ENCODE results near the gene CDK12. TPM values are rescaled to one million over a fixed set of nuclear protein-coding genes. Genes with fewer than 3 reads are reported as not detected.
A peak's percentile ranks its signal among the peaks of the same experiment; 100 is the strongest.
"Not testable (repeated sequence)": the region's sequence is repeated elsewhere in the genome, so short reads cannot be mapped to it uniquely, and the experiment has no call there.

CDK12 gene
- total and polyA plus RNA-seq, 2 experiments from 2014 or later: 20.9 to 55.3 TPM

- Histone ChIP-seq H3K79me2 (replicated peaks; ENCODE audit: insufficient read depth) (peaks cover 13% of the 10 kb centered on the region; the same call in 1 of the 2 replicates), H3K4me1 (ENCODE audit: insufficient read depth) (no peaks in the 10 kb centered on the region), H4K20me1 (replicated peaks; ENCODE audit: insufficient read depth) (peaks cover 13% of the 10 kb centered on the region), H3F3A (replicated peaks; ENCODE audit: low read depth) (no peaks in the 10 kb centered on the region), H3K4me3 (no peak overlapping the region), H3K27ac (ENCODE audit: low read depth) (no peak overlapping the region), H3K27me3 (ENCODE audit: insufficient read depth) (no peaks in the 10 kb centered on the region), H2AFZ (no peak overlapping the region), H3K9me2 (ENCODE audit: insufficient read depth) (no peaks in the 10 kb centered on the region), H3K36me3 (ENCODE audit: insufficient read depth) (peaks cover 6% of the 10 kb centered on the region), H3K4me2 (no peak overlapping the region)
- no peaks in the 10 kb centered on the region for H3K9me3 Mint-ChIP-seq
- no peak overlapping the region for H3K4me3 Mint-ChIP-seq
- peaks cover 12% of the 10 kb centered on the region for H3K36me3 Mint-ChIP-seq (ENCODE audit: low read depth)
- ATAC-seq (no peak), DNase-seq (ENCODE audit: low spot score) (no peak)
- no peaks in the 10 kb centered on the region for H3K4me1 Mint-ChIP-seq
- H3K27ac Mint-ChIP-seq: no peak overlapping the region
- H3K27me3 Mint-ChIP-seq (ENCODE audit: insufficient read depth, low read depth, poor library complexity): peaks cover 2% of the 10 kb centered on the region
- no peak for TF ChIP-seq STAT1 (IDR thresholded peaks at IDR 0.05; ENCODE audit: unreplicated experiment)
Measured at GRCh38 chr17:39485555-39485954, 24.3 kb downstream of the CDK12 start.

GRCh38 chr17:39486242-39486641, 25.0 kb downstream of the CDK12 start:
- no peak overlapping the region for H3K27ac Mint-ChIP-seq
- ATAC-seq (no peak), DNase-seq (ENCODE audit: low spot score) (no peak)
- Histone ChIP-seq H3F3A (replicated peaks; ENCODE audit: low read depth) (no peaks in the 10 kb centered on the region), H3K4me2 (no peak overlapping the region), H3K36me3 (ENCODE audit: insufficient read depth) (peaks cover 13% of the 10 kb centered on the region), H2AFZ (no peak overlapping the region), H3K4me1 (ENCODE audit: insufficient read depth) (no peaks in the 10 kb centered on the region), H4K20me1 (replicated peaks; ENCODE audit: insufficient read depth) (peaks cover 13% of the 10 kb centered on the region), H3K79me2 (replicated peaks; ENCODE audit: insufficient read depth) (peaks cover 11% of the 10 kb centered on the region; the same call in 1 of the 2 replicates), H3K9me2 (ENCODE audit: insufficient read depth) (no peaks in the 10 kb centered on the region), H3K27ac (ENCODE audit: low read depth) (0 out of 2 replicates have a peak overlapping the region, but pooled peaks have one; percentile 50), H3K4me3 (no peak overlapping the region), H3K27me3 (ENCODE audit: insufficient read depth) (no peaks in the 10 kb centered on the region)
- peaks cover 2% of the 10 kb centered on the region for H3K27me3 Mint-ChIP-seq (ENCODE audit: insufficient read depth, low read depth, poor library complexity)
- H3K36me3 Mint-ChIP-seq (ENCODE audit: low read depth): peaks cover 13% of the 10 kb centered on the region
- H3K4me3 Mint-ChIP-seq: no peak overlapping the region
- TF ChIP-seq CREB1 (CRISPR knock-in tag; IDR thresholded peaks at IDR 0.05; ENCODE audit: low read depth) (no peak), ZNF462 (CRISPR knock-in tag; IDR thresholded peaks at IDR 0.05) (no peak), ZNF331 (CRISPR knock-in tag; IDR thresholded peaks at IDR 0.05; ENCODE audit: low read depth) (no peak), POLR2AphosphoS5 (IDR thresholded peaks at IDR 0.05; ENCODE audit: low read depth) (no peak), EZH2 (IDR thresholded peaks at IDR 0.05; ENCODE audit: low read depth, unreplicated experiment) (no peak), JUNB (IDR thresholded peaks at IDR 0.05; ENCODE audit: unreplicated experiment) (no peak)
- H3K9me3 Mint-ChIP-seq: no peaks in the 10 kb centered on the region
- H3K4me1 Mint-ChIP-seq: no peaks in the 10 kb centered on the region

- not testable (repeated sequence) for H3K9me3 Mint-ChIP-seq; H3K27me3 Mint-ChIP-seq (ENCODE audit: insufficient read depth, low read depth, poor library complexity); DNase-seq (ENCODE audit: low spot score); H3K9me2 ChIP-seq (ENCODE audit: insufficient read depth); H3K4me1 ChIP-seq (ENCODE audit: insufficient read depth); ATAC-seq; H2AFZ ChIP-seq; H3K79me2 ChIP-seq (replicated peaks; ENCODE audit: insufficient read depth); H3K27me3 ChIP-seq (ENCODE audit: insufficient read depth); H3K4me3 Mint-ChIP-seq; H3K4me1 Mint-ChIP-seq; H3F3A ChIP-seq (replicated peaks; ENCODE audit: low read depth); H3K27ac ChIP-seq (ENCODE audit: low read depth); H3K4me2 ChIP-seq; H3K4me3 ChIP-seq; H3K27ac Mint-ChIP-seq
- Histone ChIP-seq H3K36me3 (ENCODE audit: insufficient read depth) (peaks cover 20% of the 10 kb centered on the region), H4K20me1 (replicated peaks; ENCODE audit: insufficient read depth) (peaks cover 13% of the 10 kb centered on the region)
- H3K36me3 Mint-ChIP-seq (ENCODE audit: low read depth): peaks cover 17% of the 10 kb centered on the region
Measured at GRCh38 chr17:39487490-39487889, 26.2 kb downstream of the CDK12 start.
